ENCODE data around the gene CEP164. TPM values are rescaled to one million over a fixed set of nuclear protein-coding genes. Genes with fewer than 3 reads are reported as not detected.
A peak's percentile ranks its signal among the peaks of the same experiment; 100 is the strongest.
"Not testable (repeated sequence)": the region's sequence is repeated elsewhere in the genome, so short reads cannot be mapped to it uniquely, and the experiment has no call there.

The CEP164 gene
- total and polyA plus RNA-seq, 10 of the 15 experiments (the other 5 are each of a cell fraction or from before 2014, with no cell fraction given): 4.2 to 31.2 (median 20.2) TPM

- TF ChIP-seq MLLT1 (IDR thresholded peaks at IDR 0.05): 0 out of 2 replicates have a peak, but pooled peaks have one; percentile 24
- H3K4me1 ChIP-seq (ENCODE audit: control insufficient read depth, insufficient read depth, low read length); H3K27me3 ChIP-seq (replicated peaks in 1 of 2; ENCODE audit: control insufficient read depth in 2 of 2, insufficient read depth in 2 of 2, low read length in 1 of 2); BruUV-seq (replicated peaks); H3K79me2 ChIP-seq (ENCODE audit: control insufficient read depth, insufficient read depth, low read length); H3K4me2 ChIP-seq (ENCODE audit: control insufficient read depth, insufficient read depth); H3K9ac ChIP-seq (ENCODE audit: control insufficient read depth, insufficient read depth, low read length); ATAC-seq; H3K36me3 ChIP-seq (ENCODE audit: control insufficient read depth in 2 of 2, insufficient read depth in 2 of 2, low read length in 1 of 2); H4K20me1 ChIP-seq (ENCODE audit: control insufficient read depth, insufficient read depth); H3K9me3 ChIP-seq (replicated peaks; ENCODE audit: control insufficient read depth, insufficient read depth, low read length); in situ Hi-C loops (cut with MboI); DNase-seq (ENCODE audit: low read depth, low spot score); FAIRE-seq: not testable (repeated sequence)
- 0% methylated on average over 4 of the region's 5 CpGs for WGBS (ENCODE audit: insufficient coverage, insufficient replicate concordance, low lambda C conversion rate, missing lambda C conversion rate)
- Histone ChIP-seq H3K4me3 (peak overlapping the region; percentile 82; the same call in 1 of the 2 replicates), H2AFZ (ENCODE audit: control insufficient read depth, low read depth, low read length) (peak overlapping the region; percentile 52), H3K27ac (ENCODE audit: control insufficient read depth, insufficient read depth) (peak overlapping the region; percentile 39)
- intact Hi-C loops (cut with micrococcal nuclease; ENCODE audit: unreplicated experiment): loop anchor here (2.0 kb wide), 1 partner anchor 94 kb away; the partner anchor contains the start of genes PCSK7 and RNF214
- RAD21 ChIA-PET (ENCODE audit: unreplicated experiment): interaction anchor here (0.6 to 1.8 kb wide), 6 partner anchors 24 to 149 kb away, joined by 3 to 8 read pairs (median 5); partner anchors contain the start of genes PCSK7 and SIDT2
- POLR2A ChIA-PET: interaction anchor here (0.6 to 1.8 kb wide), 6 partner anchors 8 to 1408 kb away, joined by 3 to 7 read pairs (median 4); partner anchors contain the start of gene ZPR1
- SMC1A ChIA-PET (ENCODE audit: uncharacterized antibody, unreplicated experiment): interaction anchor here (1.5 to 1.6 kb wide), 2 partner anchors 49 to 96 kb away, joined by 3 to 5 read pairs; partner anchors contain the start of gene PCSK7
- CTCF ChIA-PET: interaction anchor here (1.0 to 2.3 kb wide), 5 partner anchors 9 to 294 kb away, joined by 3 to 7 read pairs (median 3); partner anchors contain the start of gene PCSK7
Observed at GRCh38 chr11:117327255-117327566, 443 bp upstream of the CEP164 start.

- BruUV-seq (replicated peaks): no TSS peak
- FAIRE-seq: peak; percentile 71
- peak overlapping the region; percentile 75 for H3K4me2 ChIP-seq (ENCODE audit: control insufficient read depth, insufficient read depth)
- peak overlapping the region; percentile 63 for H3K9ac ChIP-seq (ENCODE audit: control insufficient read depth, insufficient read depth, low read length)
- peaks cover 4% of the 10 kb centered on the region; the same call in 1 of the 2 replicates for H3K79me2 ChIP-seq (ENCODE audit: control insufficient read depth, insufficient read depth, low read length)
- POLR2A ChIA-PET: interaction anchor here (0.6 to 1.8 kb wide), 6 partner anchors 9 to 149 kb away, joined by 3 to 7 read pairs (median 3); no protein-coding TSS in a partner anchor
- intact Hi-C loops (cut with micrococcal nuclease; ENCODE audit: unreplicated experiment): no loop called here
- no peaks in the 10 kb centered on the region for H3K27me3 ChIP-seq (replicated peaks in 1 of 2; ENCODE audit: control insufficient read depth in 2 of 2, insufficient read depth in 2 of 2, low read length in 1 of 2)
- RAD21 ChIA-PET (ENCODE audit: unreplicated experiment): interaction anchor here (1.0 to 1.8 kb wide), 4 partner anchors 25 to 148 kb away, joined by 6 to 8 read pairs (median 7); partner anchors contain the start of gene PCSK7
- H3K9me3 ChIP-seq (replicated peaks; ENCODE audit: control insufficient read depth, insufficient read depth, low read length): no peaks in the 10 kb centered on the region
- H2AFZ ChIP-seq (ENCODE audit: control insufficient read depth, low read depth, low read length): peak overlapping the region; percentile 26
- CTCF ChIA-PET: interaction anchor here (0.5 to 2.3 kb wide), 7 partner anchors 96 to 1639 kb away, joined by 3 to 11 read pairs (median 4); partner anchors contain the start of gene PCSK7
- H3K27ac ChIP-seq (ENCODE audit: control insufficient read depth, insufficient read depth): peak overlapping the region; percentile 39
- peak; percentile 39 for ATAC-seq
- in situ Hi-C loops (cut with MboI): no loop called here
- no peak for TF ChIP-seq NFXL1 (IDR thresholded peaks at IDR 0.05; ENCODE audit: borderline replicate concordance)
- no peak for TF ChIP-seq ZBTB33 (IDR thresholded peaks at IDR 0.05)
- no peak for TF ChIP-seq RCOR1 (conservative IDR thresholded peaks at IDR 0.05; ENCODE audit: low read depth, low read length)
- peak; percentile 8; the same call in 1 of the 2 replicates for TF ChIP-seq NKRF (conservative IDR thresholded peaks at IDR 0.05)
- no peak for DNase-seq (ENCODE audit: low read depth, low spot score)
- no peaks in the 10 kb centered on the region; the same call in 1 of the 2 replicates for H3K4me1 ChIP-seq (ENCODE audit: control insufficient read depth, insufficient read depth, low read length)
- peak overlapping the region; percentile 82 for H3K4me3 ChIP-seq
- H3K36me3 ChIP-seq (ENCODE audit: control insufficient read depth in 2 of 2, insufficient read depth in 2 of 2, low read length in 1 of 2): no peaks in the 10 kb centered on the region
- WGBS (ENCODE audit: insufficient coverage, insufficient replicate concordance, low lambda C conversion rate, missing lambda C conversion rate): 17% methylated on average over 15 of the region's 15 CpGs
- no peaks in the 10 kb centered on the region for H4K20me1 ChIP-seq (ENCODE audit: control insufficient read depth, insufficient read depth)
- SMC1A ChIA-PET (ENCODE audit: uncharacterized antibody, unreplicated experiment): interaction anchor here (1.5 to 1.6 kb wide), 2 partner anchors 48 to 97 kb away, joined by 3 to 5 read pairs; partner anchors contain the start of gene PCSK7
Observed at GRCh38 chr11:117328375-117329010, 839 bp downstream of the CEP164 start.

Measured in GM12878 (cell line).